Esophagus muscularis mucosa (tissue), 3 donors: Measurements from ENCODE around the gene ACAA1.

Experiments
- CTCF ChIP-seq, 3 experiments: fragments of 200-600 bp in 2 of 3; fragments of 450-650 bp in 1 of 3; sonication (generic) in 2 of 3; IDR thresholded peaks; one replicate each; pipeline ENCODE4 v1.5.1; 2017 to 2019; ENCODE audit warnings: antibody characterized with exemption in 3 of 3, mild to moderate bottlenecking in 2 of 3, moderate library complexity in 1 of 3
- EP300 ChIP-seq: sonication (generic); formaldehyde crosslinking; IDR thresholded peaks from one replicate; pipeline ENCODE4 v1.6.1; 2017; ENCODE audit warnings: antibody characterized with exemption

- TF ChIP-seq EP300 (no peak), CTCF (IDR thresholded peaks at IDR 0.05) (no peak)
These were observed 46.5 kb downstream of the ACAA1 start for GRCh38 chr3:38090453-38090852.
